HepG2 (cell line): Measurements from ENCODE around the gene STRADB. TPM values are rescaled to one million over a fixed set of nuclear protein-coding genes. Genes with fewer than 3 reads are reported as not detected.

Source experiments
- ARID3A ChIP-seq: IDR thresholded peaks from 2 replicates; pipeline ENCODE4 v1.6.1; 2012; ENCODE audit warnings: low read depth, low read length, improper control_type of control experiment
- ARID4A ChIP-seq: sonication (generic); formaldehyde crosslinking; IDR thresholded peaks from 2 replicates; pipeline ENCODE4 v1.5.0; 2020; ENCODE audit warnings: mild to moderate bottlenecking, missing genetic modification reagents, borderline replicate concordance
- DMAP1 ChIP-seq: IDR thresholded peaks from 2 replicates; pipeline ENCODE4 v1.6.1; 2016
- EED ChIP-seq: sonication (generic); formaldehyde crosslinking; IDR thresholded peaks from 2 replicates; pipeline ENCODE4 v1.5.0; 2020; ENCODE audit warnings: mild to moderate bottlenecking, missing genetic modification reagents
- FOXJ3 ChIP-seq: sonication (generic); formaldehyde crosslinking; IDR thresholded peaks from 2 replicates; pipeline ENCODE4 v1.4.0; 2020; ENCODE audit warnings: missing genetic modification reagents, mild to moderate bottlenecking, borderline replicate concordance
- GABPB1 ChIP-seq: IDR thresholded peaks from 2 replicates; pipeline ENCODE4 v1.6.1; 2016; ENCODE audit warnings: mild to moderate bottlenecking, missing genetic modification reagents, moderate library complexity, missing compliant biosample characterization
- KLF13 ChIP-seq: sonication (generic); formaldehyde crosslinking; IDR thresholded peaks from 2 replicates; pipeline ENCODE4 v1.4.0; 2020; ENCODE audit warnings: mild to moderate bottlenecking, missing genetic modification reagents
- PHF21A ChIP-seq: sonication (generic); formaldehyde crosslinking; IDR thresholded peaks from 2 replicates; pipeline ENCODE4 v1.5.0; 2020; ENCODE audit warnings: mild to moderate bottlenecking, missing genetic modification reagents
- TCF7 ChIP-seq: sonication (generic); IDR thresholded peaks from 2 replicates; pipeline ENCODE4 v1.6.1; 2016; ENCODE audit warnings: antibody characterized with exemption, low read depth
- TEAD3 ChIP-seq: optimal IDR thresholded peaks from 2 replicates; pipeline ENCODE3; 2016; ENCODE audit warnings: borderline replicate concordance
- ZNF382 ChIP-seq: sonication (generic); formaldehyde crosslinking; IDR thresholded peaks from 2 replicates; pipeline ENCODE4 v1.5.0; 2020; ENCODE audit warnings: missing genetic modification reagents, mild to moderate bottlenecking, borderline replicate concordance
- ZNF576 ChIP-seq: sonication (generic); formaldehyde crosslinking; IDR thresholded peaks from 2 replicates; pipeline ENCODE4 v1.4.0; 2020; ENCODE audit warnings: mild to moderate bottlenecking, missing genetic modification reagents
- ZNF597 ChIP-seq: sonication (generic); formaldehyde crosslinking; IDR thresholded peaks from 2 replicates; pipeline ENCODE4 v1.5.0; 2020; ENCODE audit warnings: missing genetic modification reagents
- ZNF639 ChIP-seq: conservative IDR thresholded peaks from 2 replicates; pipeline ENCODE4 v1.6.1; 2018; ENCODE audit warnings: missing genetic modification reagents
- ZNF790 ChIP-seq: sonication (generic); formaldehyde crosslinking; IDR thresholded peaks from 2 replicates; pipeline ENCODE4 v1.8.0; 2022; ENCODE audit warnings: missing genetic modification reagents, mild to moderate bottlenecking, borderline replicate concordance
- polyA plus RNA-seq, 8 experiments: library from polyadenylated mRNA; depleted of rRNA in 3 of 8; stranded (reverse) in 7 of 8; unstranded in 1 of 8; fragments of >200 nt; fragmentation: Illumina TruSeq in 4 of 8; extraction: Trizol in 4 of 8; gene quantifications; 2 replicates each; pipeline versions ENCODE4 v1.2.1 to v1.2.3, GENCODE V29; 2011 to 2016; ENCODE audit warnings: low read depth in 4 of 8, missing spikeins in 1 of 8, mixed read lengths in 1 of 8; ENCODE audit not compliant: insufficient read depth in 1 of 8
- total RNA-seq, 5 experiments: library from RNA; depleted of rRNA; stranded (reverse); fragments of >200 nt; fragmentation: Illumina TruSeq; extraction: Trizol; gene quantifications; 2 replicates each; pipeline ENCODE4 v1.2.3, GENCODE V29; 2016; ENCODE audit warnings: low read depth in 1 of 5

The STRADB gene
- total and polyA plus RNA-seq, 2 of the 13 experiments (the other 11 are each of a cell fraction or from before 2014, with no cell fraction given): 34.1 to 66.6 TPM

GRCh38 chr2:201451292-201452057 lies at the start of gene STRADB, which contains the start of gene TRAK2 (continued):
- TF ChIP-seq ARID3A: no peak
- TF ChIP-seq PHF21A (CRISPR knock-in tag): peak; percentile 51; the same call in 1 of the 2 replicates
- peak; percentile 99 for TF ChIP-seq ZNF639
- 0 out of 2 replicates have a peak, but pooled peaks have one; percentile 87 for TF ChIP-seq ZNF597 (CRISPR knock-in tag)
- peak; percentile 91; the same call in 1 of the 2 replicates for TF ChIP-seq ZNF790
- peak; percentile 99 for TF ChIP-seq ARID4A
- 0 out of 2 replicates have a peak, but pooled peaks have one; percentile 20 for TF ChIP-seq ZNF576
- TF ChIP-seq EED (CRISPR knock-in tag): peak; percentile 69; the same call in 1 of the 2 replicates
- peak; percentile 61 for TF ChIP-seq TEAD3 (CRISPR knock-in tag)
- no peak for TF ChIP-seq ZNF382
- 0 out of 2 replicates have a peak, but pooled peaks have one; percentile 15 for TF ChIP-seq FOXJ3 (CRISPR knock-in tag)
- peak; percentile 96 for TF ChIP-seq DMAP1 (CRISPR knock-in tag)
- TF ChIP-seq TCF7: no peak
- no peak for TF ChIP-seq KLF13 (CRISPR knock-in tag)
- peak; percentile 94 for TF ChIP-seq GABPB1 (CRISPR knock-in tag)
